NT2/D1 (cell line): ENCODE data around the gene ENOX1.
"Not testable (repeated sequence)": the region's sequence is repeated elsewhere in the genome, so short reads cannot be mapped to it uniquely, and the experiment has no call there.

Source experiments
- DNase-seq: peaks from one replicate; pipeline ENCODE4 v3.0.0-alpha.2; 2011; ENCODE audit warnings: low read depth, low spot score
- H3K27me3 ChIP-seq: 2 replicates; pipeline ENCODE4 v1.6.0; 2011; ENCODE audit warnings: mild to moderate bottlenecking; ENCODE audit not compliant: insufficient read length, insufficient read depth
- H3K36me3 ChIP-seq: 2 replicates; pipeline ENCODE4 v1.6.1; 2011; ENCODE audit warnings: mild to moderate bottlenecking, low read length, mixed read lengths; ENCODE audit not compliant: insufficient read depth, insufficient read length
- H3K4me1 ChIP-seq: 2 replicates; pipeline ENCODE4 v1.5.1; 2011; ENCODE audit not compliant: insufficient read depth, insufficient read length
- H3K4me3 ChIP-seq: 2 replicates; pipeline ENCODE4 v1.5.1; 2011; ENCODE audit warnings: low read depth; ENCODE audit not compliant: insufficient read length
- H3K9ac ChIP-seq: 2 replicates; pipeline ENCODE4 v1.6.0; 2011; ENCODE audit warnings: low read depth; ENCODE audit not compliant: insufficient read length
- H3K9me3 ChIP-seq: 2 replicates; pipeline ENCODE4 v1.5.1; 2011; ENCODE audit warnings: mild to moderate bottlenecking, low read length; ENCODE audit not compliant: insufficient read depth
- SUZ12 ChIP-seq: IDR thresholded peaks from 2 replicates; pipeline ENCODE4 v1.6.1; 2011; ENCODE audit not compliant: insufficient read length, insufficient read depth; ENCODE audit errors: extremely low read depth
- YY1 ChIP-seq: IDR thresholded peaks from 2 replicates; pipeline ENCODE4 v1.6.1; 2011; ENCODE audit not compliant: insufficient read length, insufficient read depth
- ZNF274 ChIP-seq: IDR thresholded peaks from 2 replicates; pipeline ENCODE4 v1.6.1; 2011; ENCODE audit warnings: mild to moderate bottlenecking, low read depth, low read length

The ENOX1 gene

DNA sequence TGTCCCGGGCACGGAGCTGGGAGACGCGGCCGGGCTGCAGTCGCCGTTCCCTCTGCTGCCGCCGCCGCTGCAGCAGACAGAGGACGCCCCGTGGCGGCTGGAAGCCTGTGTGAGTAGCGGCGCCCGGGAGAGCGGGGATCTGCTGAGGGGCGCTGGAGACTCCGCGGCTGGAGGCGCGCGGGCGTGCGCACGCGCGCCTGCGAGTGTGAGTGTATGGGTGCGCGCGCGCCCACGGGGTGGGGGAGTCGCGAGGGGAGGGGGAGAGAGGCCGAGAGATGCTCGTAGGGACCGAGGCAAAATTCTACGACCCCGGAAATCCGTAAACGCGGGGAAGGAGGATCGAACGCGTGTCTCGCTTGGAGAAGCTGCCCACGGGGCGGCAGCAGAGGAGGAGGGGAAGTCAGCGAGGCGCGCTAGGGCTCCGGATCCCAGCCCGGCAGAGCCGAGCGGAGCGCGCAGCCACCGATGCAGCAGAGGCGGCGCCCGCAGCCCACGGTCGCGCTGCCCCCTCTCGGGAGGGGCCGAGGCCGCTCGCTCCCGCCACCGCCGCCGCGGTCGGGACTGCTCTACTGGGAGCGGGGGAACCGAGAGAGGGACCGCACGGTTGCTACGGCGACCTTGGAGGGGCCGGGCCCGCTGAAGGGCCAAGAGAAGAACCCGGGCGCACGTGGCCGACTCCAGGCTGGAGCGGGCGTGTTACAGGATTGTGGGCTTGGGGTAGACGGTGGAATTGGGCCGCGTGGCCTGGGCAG lies at the start of gene ENOX1:
TSS of gene ENOX1 (minus strand) at position 207 of the 752 bp plus-strand sequence.
- peak within 1 kb of the TSS; percentile 82 for H3K9ac ChIP-seq
- DNase-seq = no peak

DNA sequence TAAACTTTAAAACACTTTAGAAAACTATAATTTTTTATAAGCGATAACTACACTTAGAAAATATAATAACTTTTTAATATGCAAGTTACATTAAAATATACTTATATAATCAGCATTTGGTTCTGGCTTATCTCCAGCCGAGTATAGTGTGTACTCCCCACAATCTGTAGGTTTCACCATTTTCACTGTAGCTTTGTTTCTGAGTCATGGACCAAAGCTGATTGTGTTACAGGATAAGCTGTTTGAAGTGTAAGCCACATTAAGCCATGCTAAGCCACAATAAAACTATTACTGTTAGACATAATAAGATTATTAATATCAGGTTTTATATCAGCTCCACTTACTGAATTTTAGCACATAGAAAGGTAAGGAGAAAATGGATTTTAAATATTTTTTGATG lies 48.9 kb upstream of the ENOX1 start:
- H3K36me3 ChIP-seq = no peaks in the 10 kb centered on the region
- no peaks in the 10 kb centered on the region for H3K27me3 ChIP-seq
- TF ChIP-seq YY1 (no peak), SUZ12 (no peak), ZNF274 (no peak)
- H3K4me1 ChIP-seq = no peaks in the 10 kb centered on the region
- no peak for DNase-seq
- no peak overlapping the region for H3K4me3 ChIP-seq
- H3K9me3 ChIP-seq = no peaks in the 10 kb centered on the region
- no peak overlapping the region for H3K9ac ChIP-seq

More for the DNA sequence above, at the start of gene ENOX1:
- Histone ChIP-seq H3K36me3 (no peaks in the 10 kb centered on the region), H3K27me3 (peaks cover 4% of the 10 kb centered on the region), H3K4me1 (no peaks in the 10 kb centered on the region), H3K4me3 (peak within 1 kb of the TSS; percentile 72), H3K9me3 (no peaks in the 10 kb centered on the region)
- no peak for TF ChIP-seq YY1
- no peak for TF ChIP-seq SUZ12
- TF ChIP-seq ZNF274 = no peak

DNA sequence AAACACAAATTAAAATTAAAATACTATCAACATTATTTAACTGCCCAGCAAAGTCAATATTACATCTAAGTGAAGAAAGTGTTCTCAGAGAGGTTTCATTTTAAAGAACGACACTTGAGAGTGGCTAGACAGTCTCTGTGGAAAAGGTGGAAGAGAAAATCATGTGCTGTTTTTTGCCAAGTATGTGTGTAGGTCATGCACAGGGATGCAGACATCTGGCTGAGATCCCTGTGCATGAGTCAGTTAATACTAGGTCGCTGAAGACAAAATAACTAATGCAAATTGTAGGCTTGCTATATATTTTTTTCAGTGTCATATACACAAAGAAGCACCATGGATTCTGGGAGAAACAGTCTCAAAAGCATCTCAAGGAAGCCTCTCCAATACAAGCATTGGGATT lies 44.3 kb upstream of the ENOX1 start:
- Histone ChIP-seq H3K4me3 (no peak overlapping the region), H3K9ac (no peak overlapping the region), H3K27me3 (no peaks in the 10 kb centered on the region), H3K36me3 (no peaks in the 10 kb centered on the region), H3K4me1 (no peaks in the 10 kb centered on the region), H3K9me3 (no peaks in the 10 kb centered on the region)
- DNase-seq = no peak
- TF ChIP-seq SUZ12 = no peak
- no peak for TF ChIP-seq YY1
- no peak for TF ChIP-seq ZNF274

GRCh38 chr13:43830497-43830881 lies 43.7 kb upstream of the ENOX1 start:
- no peak for TF ChIP-seq SUZ12
- no peak for TF ChIP-seq YY1
- no peak for TF ChIP-seq ZNF274
- H3K4me1 ChIP-seq = no peaks in the 10 kb centered on the region
- H3K36me3 ChIP-seq = no peaks in the 10 kb centered on the region
- H3K9ac ChIP-seq = no peak overlapping the region
- H3K4me3 ChIP-seq = no peak overlapping the region
- H3K27me3 ChIP-seq = no peaks in the 10 kb centered on the region
- H3K9me3 ChIP-seq = no peaks in the 10 kb centered on the region
- no peak for DNase-seq

DNA sequence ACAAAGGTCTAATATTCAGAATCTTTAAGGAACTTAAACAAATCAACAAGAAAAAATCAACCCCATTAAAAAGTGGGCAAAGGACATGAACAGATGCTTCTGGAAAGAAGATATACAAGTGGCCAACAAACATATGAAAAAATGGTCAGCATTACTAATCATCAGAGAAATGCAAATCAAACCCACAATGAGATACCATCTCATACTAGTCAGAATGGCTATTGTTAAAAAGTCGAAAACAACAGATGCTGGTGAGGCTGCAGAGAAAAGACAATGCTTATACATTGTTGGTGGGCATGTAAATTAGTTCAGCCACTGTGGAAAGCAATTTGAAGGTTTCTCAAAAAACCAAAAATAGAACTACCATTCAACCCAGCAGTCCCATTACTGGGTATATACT lies 37.9 kb upstream of the ENOX1 start:
- DNase-seq, H3K27me3 ChIP-seq, H3K36me3 ChIP-seq, H3K9ac ChIP-seq, H3K4me3 ChIP-seq, H3K4me1 ChIP-seq, H3K9me3 ChIP-seq: not testable (repeated sequence)

DNA sequence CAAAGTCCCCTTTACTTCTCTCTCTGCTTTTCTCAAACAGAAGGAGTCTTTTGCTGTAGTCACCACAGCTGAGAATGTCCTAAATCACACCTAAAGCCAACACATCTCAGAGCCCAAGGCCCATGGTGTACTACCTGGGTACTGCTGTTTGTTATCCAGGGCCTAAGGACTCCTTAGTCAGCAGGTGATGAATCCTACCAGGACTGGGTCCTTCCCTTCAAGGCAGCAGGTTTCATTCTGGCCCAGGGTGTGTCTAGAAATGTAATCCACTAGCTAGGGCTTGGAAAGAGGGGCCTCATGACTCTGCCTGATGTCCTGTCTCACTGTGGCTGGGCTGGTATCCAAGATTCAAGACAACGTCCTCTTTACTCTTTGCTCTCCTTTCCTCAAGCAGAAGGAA lies 36.2 kb upstream of the ENOX1 start:
- Histone ChIP-seq H3K9ac (no peak overlapping the region), H3K36me3 (no peaks in the 10 kb centered on the region), H3K4me3 (no peak overlapping the region), H3K9me3 (no peaks in the 10 kb centered on the region), H3K27me3 (no peaks in the 10 kb centered on the region), H3K4me1 (no peaks in the 10 kb centered on the region)
- no peak for DNase-seq
- TF ChIP-seq ZNF274 = no peak
- no peak for TF ChIP-seq SUZ12
- TF ChIP-seq YY1 = no peak

GRCh38 chr13:43816401-43816889 lies 29.7 kb upstream of the ENOX1 start:
- Histone ChIP-seq H3K9ac (no peak overlapping the region), H3K36me3 (no peaks in the 10 kb centered on the region), H3K4me3 (no peak overlapping the region), H3K9me3 (no peaks in the 10 kb centered on the region), H3K27me3 (no peaks in the 10 kb centered on the region), H3K4me1 (no peaks in the 10 kb centered on the region)
- TF ChIP-seq YY1 = no peak
- TF ChIP-seq ZNF274 = no peak
- TF ChIP-seq SUZ12 = no peak
- no peak for DNase-seq

DNA sequence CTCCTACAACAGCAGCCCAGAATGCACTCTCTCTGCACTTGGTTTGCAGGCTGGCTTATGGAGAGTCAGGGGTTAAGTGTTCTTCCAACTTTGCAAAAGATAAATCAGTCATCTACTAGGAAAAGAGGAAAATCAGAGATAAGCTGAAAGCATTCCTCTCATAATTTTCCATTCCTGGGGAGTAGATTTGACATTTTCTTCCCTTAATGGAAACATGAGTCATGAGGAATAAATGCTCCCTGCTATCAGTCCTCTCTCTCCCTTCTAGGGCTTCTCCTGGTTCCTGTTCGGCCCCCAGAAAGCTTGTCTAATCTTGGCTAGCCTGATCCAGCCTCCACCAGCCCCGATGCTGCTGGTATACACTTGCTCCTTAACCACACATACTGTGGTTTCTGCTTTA lies 28.4 kb upstream of the ENOX1 start:
- Histone ChIP-seq H3K9me3 (no peaks in the 10 kb centered on the region), H3K27me3 (no peaks in the 10 kb centered on the region), H3K9ac (no peak overlapping the region), H3K4me1 (no peaks in the 10 kb centered on the region), H3K4me3 (no peak overlapping the region), H3K36me3 (no peaks in the 10 kb centered on the region)
- TF ChIP-seq ZNF274 (no peak), SUZ12 (no peak), YY1 (no peak)
- no peak for DNase-seq
